ENCODE data around the gene SMOC2.

SMOC2 gene

DNA sequence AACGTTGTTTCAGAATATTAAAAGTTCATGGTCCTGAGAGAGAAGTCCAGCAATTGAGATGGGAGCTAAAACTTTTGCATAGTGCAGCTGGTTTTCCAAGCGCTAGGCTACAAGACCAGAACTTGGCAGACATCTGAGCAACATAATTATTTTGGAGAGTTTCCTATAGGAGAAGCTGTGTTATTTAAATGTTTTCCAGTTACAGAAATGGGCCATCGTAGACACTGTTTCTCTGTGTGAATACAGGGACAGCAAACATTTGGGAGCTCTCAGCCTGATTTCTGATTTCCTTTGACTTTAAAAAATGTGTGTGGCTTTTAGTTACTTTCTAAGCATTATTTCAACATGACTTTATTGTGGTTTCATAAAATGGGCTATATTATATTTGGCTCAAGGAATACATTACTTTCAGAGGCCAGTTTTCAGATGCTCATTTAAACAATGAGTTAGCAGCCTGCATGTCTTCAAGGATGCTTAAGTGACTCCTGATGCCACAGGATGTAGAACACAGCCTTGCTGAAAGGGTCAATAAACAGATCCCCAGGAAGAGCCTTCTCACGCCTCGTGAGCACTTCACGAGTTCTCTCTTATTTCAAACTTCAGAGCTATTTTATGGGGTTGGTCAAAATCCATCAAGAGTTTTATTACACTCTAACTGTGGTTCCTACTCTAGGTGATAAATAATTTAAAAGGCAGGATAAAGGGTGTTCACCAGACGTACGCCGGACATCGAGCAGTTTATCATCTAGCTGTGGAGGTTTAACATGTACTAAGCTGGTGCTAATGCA, 193.8 kb downstream of the SMOC2 start:
- DNase-seq, result no peak

- no peak for DNase-seq
Measured at GRCh38 chr6:168636147-168637004, 195.4 kb downstream of the SMOC2 start.

- no peak for DNase-seq
Measured at GRCh38 chr6:168637834-168638233, 196.8 kb downstream of the SMOC2 start.

DNA sequence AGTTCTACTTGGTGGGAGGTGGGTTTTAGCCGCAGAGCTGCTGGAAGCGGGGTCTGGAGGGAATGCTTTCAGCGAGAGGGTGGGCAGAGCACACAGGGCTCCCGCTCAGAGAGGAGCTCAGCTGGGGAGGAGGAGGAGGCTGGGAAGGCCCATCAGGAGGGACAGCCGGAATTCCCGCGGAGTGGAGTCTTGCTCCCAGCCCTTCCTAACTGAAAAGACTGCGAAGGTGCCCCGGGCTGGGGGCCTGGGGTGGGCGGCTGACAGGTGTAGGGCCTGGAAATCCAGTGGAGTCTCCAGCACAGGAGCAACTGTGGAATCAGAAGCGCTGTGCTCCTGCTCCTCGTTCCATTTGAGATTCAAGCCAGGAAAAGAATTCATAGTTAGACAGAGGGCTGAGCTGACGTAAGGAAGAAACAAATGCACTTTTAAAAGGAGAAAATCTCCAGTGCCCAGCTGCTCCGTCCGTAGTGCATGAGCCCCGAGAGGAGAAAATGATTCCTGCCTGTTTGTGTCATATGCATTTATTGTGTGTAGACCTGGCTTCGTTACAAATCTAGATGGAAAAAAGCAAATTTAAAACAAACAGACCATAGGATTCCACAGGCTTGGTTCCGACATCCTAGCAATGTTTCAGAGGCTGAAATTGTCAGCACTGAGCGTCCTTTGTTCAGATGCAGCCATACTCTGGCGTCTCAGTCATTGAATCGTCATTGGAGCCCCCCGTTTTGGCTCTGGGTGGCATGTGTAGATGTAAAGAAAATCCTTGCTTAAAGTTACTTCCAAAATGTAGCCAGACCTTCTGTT, 197.7 kb downstream of the SMOC2 start:
- no peak for DNase-seq

DNA sequence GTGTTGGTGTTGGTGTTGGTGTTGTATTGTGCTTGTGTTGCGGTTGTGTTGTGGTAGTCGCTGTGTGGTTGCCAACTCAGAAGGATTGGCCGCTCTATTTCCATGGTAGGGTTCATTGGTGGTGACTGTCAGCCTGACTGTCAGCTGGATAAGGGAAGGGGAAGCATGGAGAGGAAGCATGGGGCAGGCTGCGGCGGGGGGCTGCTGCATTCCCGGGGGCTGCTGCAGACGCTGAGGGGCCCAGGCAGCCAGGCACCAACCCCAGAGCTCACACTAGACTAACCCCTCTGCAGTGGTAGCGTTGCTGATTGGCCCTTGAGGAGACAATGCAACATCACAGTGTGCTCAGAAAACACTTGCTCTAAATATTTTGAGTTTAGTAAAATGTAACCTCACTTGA, 199.2 kb downstream of the SMOC2 start:
- DNase-seq, result no peak

GRCh38 chr6:168640768-168641167, 199.8 kb downstream of the SMOC2 start:
- no peak for DNase-seq

GRCh38 chr6:168641446-168641845, 200.5 kb downstream of the SMOC2 start:
- DNase-seq, result no peak

DNA sequence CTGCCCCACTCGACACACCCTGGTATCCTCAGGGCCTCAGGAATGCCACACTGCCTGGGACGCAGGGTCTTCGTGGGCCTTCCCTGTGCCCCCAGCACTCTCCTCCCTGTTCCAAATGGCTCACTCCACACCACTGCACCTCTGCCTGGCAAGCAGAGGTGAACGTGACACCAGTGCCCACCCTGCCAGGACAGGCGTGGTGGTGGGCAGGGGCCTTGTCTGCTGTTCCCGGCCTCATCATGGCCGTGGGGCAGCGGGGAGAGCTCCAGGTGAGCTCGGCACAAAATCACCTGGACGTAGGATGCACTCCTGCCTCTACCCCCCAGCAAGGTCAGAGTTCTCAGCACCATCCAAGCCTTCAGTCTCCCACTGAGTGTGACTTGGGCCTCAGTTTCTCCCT, 202.4 kb downstream of the SMOC2 start:
- DNase-seq, result no peak

DNA sequence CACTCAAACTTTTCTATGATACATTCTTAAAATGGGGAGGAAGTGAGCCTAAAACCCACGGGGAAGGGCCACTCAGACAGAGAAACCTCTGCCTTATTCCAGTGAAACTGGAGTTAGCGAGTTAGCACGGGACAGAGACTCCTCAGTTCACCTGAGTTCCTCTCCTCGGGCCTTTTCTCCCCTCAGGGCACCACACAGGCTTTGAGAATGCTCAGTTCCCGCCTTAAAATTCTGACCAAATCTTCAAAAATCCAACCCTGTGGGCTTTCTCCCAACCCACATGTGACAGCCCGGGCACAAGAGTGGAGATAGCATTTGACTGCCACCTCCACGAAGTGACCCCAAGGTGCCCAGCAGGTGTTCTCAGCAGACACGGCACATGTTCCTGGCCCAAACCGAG, 204.3 kb downstream of the SMOC2 start:
- DNase-seq, result no peak

DNA sequence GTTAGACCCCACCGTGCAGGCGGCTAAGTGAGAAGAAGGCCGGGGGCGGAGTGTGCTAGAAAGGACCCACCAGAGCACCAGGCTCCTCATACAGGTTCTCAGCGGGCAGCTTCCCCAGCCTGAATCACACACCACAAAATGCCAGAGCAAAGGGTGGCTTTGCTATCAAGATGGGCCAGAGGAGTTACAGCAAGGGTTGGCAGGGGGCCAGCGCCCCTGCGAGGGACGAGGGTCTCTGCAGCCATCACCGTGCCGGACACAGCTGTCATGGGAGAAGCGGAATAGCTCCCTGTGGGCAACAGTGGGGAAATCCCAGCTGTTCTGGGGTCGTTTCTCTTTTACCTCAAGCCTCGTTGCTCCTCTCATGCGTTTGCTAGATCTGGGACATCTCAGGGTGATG, 206.3 kb downstream of the SMOC2 start:
- DNase-seq, result no peak

- no peak for DNase-seq
Measured at GRCh38 chr6:168648240-168649125, 207.5 kb downstream of the SMOC2 start.

- DNase-seq, result no peak
Measured at GRCh38 chr6:168649209-168649608, 208.2 kb downstream of the SMOC2 start.

GRCh38 chr6:168650671-168651111, 209.7 kb downstream of the SMOC2 start:
- DNase-seq, result no peak

DNA sequence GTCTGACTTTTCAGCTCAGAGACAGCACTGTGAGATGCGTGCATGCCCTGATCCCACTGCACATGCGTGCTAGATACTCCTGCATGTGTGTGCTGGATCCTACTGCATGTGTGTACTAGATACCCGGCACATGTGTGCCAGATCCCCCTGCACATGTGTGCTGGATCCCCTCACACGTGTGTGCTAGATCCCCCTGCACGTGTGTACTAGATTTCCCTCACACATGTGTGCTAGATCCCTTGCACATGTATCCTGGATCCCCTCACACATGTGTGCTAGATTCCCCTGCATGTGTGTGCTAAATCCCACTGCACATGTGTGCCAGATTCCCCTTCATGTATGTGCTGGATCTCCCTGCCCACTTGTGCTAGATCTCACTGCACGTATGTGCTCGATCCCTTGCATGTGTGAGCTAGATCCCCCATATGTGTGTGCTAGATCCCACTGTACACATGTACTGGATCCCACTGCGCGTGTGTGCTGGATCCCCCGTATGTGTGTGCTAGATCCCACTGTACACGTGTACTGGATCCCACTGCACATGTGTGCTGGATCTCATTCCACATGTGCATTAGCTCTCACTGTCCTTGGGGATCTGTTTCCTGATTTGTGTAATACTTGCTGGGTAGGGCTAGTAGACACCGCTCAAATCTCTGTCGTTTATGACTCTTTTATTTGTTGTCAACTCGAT, 214.6 kb downstream of the SMOC2 start:
- no peak for DNase-seq

- DNase-seq, result no peak
Measured at GRCh38 chr6:168658059-168658458, 217.1 kb downstream of the SMOC2 start.

DNA sequence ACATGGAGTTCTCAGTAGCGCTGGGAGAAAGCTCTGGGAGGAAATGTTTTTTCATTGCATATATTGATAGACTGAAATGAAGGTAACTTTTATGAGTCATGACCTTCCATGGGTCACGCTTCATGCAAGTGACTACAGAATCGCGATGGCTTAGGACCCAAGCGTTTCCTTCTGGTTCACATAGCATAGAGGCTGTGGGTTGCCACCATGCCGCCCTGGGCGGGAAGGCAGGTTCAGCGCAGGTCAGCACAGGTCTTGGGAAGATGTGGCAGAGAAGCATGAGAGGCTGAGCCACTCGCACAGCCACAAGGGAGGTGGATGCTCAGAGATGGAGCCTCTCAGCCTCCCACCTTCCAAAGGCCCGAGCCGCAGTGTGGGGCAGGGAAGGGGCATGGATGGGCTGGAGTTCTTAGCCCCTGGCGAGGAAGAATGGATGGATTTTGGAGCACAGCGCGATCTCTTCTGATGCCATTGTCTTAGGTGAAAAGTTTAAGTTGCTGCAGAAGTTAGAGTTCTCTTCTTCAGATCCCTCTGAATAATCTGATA, 219.5 kb downstream of the SMOC2 start:
- DNase-seq, result no peak

DNA sequence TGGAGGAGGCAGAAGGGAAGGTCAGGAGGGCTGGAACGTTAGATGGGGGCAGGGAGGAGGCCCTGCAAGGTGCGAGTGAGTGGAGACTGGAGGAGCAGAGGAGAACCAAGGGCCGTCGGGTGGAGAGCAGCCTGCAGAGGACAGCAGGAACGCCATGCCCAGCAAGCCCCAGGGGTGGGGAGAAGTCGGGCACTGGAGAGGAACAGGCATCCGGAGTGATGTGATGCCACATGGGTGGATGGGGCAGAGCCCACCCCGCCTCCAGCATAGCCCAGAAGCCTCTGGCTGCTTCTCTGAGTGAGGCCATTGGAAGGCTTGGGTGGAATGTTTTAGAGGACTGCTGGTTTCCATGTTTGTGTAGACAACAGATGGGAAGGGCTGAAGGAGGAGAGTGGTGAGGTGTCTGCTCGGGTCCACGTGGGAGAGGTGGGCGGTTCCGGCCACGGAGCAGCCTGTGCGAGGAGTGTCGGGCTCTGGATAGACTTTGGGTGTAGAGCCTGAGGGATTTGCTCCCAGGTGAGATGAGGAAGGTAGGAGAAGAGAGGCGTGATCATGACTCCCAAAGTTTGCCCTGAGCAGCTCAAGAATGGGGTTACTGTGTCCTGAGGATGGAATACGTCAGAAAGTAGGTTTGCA, 221.4 kb downstream of the SMOC2 start:
- DNase-seq, result no peak

DNA sequence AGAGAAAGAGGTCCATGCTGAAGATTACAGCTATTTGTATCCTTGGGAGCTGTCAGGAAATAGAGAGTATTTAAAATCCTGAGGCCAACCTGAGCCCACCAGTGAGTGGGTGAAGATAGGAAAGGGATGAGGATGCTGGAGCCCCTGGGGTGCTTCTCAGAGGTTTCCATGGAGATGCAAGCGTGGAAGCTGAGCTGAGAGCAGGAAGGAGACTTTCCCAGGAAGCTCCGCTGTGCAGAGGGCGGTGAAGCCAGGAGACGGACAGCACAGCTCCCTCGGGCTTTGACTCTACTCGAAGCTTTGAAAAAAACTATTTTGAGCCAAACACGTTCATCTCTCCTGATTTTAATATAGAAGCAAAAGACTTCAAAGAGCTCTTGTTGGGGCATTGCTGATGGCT, 222.1 kb downstream of the SMOC2 start:
- no peak for DNase-seq

DNA sequence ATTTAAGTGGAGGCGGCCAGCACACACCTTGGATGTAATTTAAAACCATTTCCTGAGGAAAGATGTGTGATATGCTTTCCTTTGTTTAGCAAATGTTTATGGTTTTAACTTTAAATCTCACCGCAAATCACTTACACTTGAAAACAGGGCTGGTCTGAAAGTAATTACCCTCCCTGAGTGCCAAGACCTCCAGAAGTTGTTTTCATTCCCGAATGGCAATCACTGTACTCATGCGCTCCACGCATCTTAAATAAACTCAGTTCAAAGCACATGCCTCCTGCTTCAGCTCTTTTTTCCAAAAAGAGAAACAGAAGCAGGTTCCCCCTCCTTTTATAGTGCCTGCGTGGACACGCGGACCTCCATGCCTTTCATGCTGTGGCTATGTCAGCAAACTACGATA, 224.0 kb downstream of the SMOC2 start:
- no peak for DNase-seq

GRCh38 chr6:168666170-168666569, 225.2 kb downstream of the SMOC2 start:
- DNase-seq, result no peak

Measured in 8988T (cell line).